Spleen (tissue), 7 donors: ENCODE results near the gene GRID2.

Source experiments
- POLR2A ChIP-seq, 3 donors: fragments of 450-650 bp; IDR thresholded peaks; one replicate each; pipeline ENCODE4 v1.5.1; 2017; ENCODE audit warnings: antibody characterized with exemption in 3 of 3, mild to moderate bottlenecking in 1 of 3
- POLR2AphosphoS5 ChIP-seq, 3 donors: sonication (generic); formaldehyde crosslinking; IDR thresholded peaks; one replicate each; pipeline ENCODE4 v1.5.1; 2017; ENCODE audit warnings: antibody characterized with exemption in 3 of 3
- TF ChIP-seq, protein P1 (sequence below), 11 experiments: fragments of 200-600 bp in 7 of 11; fragments of 450-650 bp in 4 of 11; sonication (generic) in 4 of 11; IDR thresholded peaks in 8 of 11; conservative IDR thresholded peaks in 3 of 11; 1 replicate in 7 of 11; 2 replicates in 4 of 11; pipeline versions ENCODE4 v1.4.0 to v1.8.0; 2016 to 2021; ENCODE audit warnings: antibody characterized with exemption in 11 of 11, inconsistent platforms in 4 of 11, mild to moderate bottlenecking in 1 of 11
- donor health status: DM: no; HTN: no; CAD: no; lungs with moderate emphysema.
- donor health status: DM: no; HTN: no; CAD: no.
- donor health status: DM: no; HTN: no; CAD: no.

DNA sequence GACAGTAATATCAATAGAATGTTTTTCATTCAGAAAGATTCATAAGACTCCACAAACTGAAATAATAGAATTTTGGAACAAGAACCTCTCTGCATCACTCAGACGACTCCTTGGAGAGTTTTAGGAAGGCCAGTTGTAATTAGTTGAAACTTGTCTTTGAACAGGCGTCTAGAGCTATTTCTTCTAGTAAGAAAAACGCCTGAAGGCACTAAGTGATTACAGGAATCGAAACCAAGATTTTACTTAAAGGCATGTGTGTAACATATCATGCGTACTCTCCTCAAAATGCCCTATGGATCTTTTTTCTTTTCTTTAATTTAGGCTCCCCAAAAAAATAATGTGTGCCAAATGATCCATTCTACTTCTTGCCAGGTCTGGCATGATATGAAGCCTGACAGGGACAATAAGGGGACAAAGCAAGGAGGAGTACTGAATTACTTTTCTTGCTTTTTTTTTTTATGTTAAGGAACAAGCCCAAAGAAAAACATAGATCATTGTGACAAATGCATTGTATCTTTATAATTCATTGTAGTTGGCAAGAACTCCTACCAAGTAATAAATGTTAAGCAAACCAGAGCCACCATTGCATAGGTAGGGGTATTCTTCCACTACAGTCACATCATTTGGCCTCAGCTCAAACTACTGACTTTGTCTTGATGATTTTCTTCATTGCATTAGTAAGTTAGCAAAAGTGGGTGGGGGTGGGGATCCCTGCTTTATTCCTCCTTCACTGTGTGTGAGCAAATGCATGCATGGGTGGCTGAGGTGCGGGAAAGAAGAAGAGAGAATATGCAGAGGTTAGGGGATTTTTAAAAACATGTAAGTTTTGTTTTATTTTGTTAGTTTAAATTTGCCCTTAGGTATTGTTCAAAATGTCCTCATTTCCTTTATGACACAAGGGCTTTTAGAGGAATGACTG, 1444.9 kb downstream of the GRID2 start:
- TF ChIP-seq, protein P1, sequence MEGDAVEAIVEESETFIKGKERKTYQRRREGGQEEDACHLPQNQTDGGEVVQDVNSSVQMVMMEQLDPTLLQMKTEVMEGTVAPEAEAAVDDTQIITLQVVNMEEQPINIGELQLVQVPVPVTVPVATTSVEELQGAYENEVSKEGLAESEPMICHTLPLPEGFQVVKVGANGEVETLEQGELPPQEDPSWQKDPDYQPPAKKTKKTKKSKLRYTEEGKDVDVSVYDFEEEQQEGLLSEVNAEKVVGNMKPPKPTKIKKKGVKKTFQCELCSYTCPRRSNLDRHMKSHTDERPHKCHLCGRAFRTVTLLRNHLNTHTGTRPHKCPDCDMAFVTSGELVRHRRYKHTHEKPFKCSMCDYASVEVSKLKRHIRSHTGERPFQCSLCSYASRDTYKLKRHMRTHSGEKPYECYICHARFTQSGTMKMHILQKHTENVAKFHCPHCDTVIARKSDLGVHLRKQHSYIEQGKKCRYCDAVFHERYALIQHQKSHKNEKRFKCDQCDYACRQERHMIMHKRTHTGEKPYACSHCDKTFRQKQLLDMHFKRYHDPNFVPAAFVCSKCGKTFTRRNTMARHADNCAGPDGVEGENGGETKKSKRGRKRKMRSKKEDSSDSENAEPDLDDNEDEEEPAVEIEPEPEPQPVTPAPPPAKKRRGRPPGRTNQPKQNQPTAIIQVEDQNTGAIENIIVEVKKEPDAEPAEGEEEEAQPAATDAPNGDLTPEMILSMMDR (IDR thresholded peaks at IDR 0.05 in 8 of 11, conservative IDR thresholded peaks at IDR 0.05 in 3 of 11) = no peak
- no peak for TF ChIP-seq POLR2A (IDR thresholded peaks at IDR 0.05)
- no peak for TF ChIP-seq POLR2AphosphoS5 (IDR thresholded peaks at IDR 0.05)
